Activated gamma-delta T cell treated with anti-CD3 and anti-CD28 coated beads, Interleukin-2, amount 50 U/mL, for 16 hours (primary cell): ENCODE measurements around the gene ATG13.

Experiments
- DNase-seq: peaks from one replicate; pipeline ENCODE4 v3.0.0-alpha.2; 2020; ENCODE audit warnings: low read depth

ATG13 gene

DNA sequence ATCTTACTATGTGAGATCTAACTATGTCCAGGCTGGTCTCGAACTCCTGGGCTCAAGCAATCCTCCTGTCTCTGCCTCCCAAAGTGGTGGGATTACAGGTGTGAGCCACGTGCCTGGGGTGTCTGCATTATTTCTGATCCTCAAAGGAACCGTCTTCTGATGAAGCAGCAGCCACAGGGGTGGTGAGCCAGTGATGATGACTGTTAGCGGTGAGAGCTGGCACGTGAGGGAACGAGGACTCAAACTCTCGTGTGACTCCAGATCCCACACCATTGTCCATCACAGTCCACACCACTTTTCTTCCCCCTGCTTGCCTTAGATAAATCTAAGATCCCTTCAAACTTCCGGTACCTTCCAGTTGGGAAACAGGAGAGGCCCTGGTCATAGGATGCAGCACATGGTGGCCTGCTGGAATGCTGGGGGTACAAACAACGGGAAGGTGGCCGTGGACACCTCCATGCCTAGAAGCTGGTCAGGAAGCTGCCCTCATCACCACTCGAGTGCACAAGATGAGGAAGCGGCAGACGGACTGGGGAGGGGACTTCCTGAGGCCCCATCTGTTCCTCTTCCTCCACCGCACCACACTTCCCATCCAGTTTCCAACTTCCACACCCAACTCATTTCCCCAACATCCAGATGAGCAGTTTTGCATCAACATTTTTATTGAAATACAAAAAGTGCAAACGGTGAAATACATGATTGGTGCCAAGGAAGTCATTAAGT is 59.2 kb downstream of the ATG13 start:
- DNase-seq = no peak

DNA sequence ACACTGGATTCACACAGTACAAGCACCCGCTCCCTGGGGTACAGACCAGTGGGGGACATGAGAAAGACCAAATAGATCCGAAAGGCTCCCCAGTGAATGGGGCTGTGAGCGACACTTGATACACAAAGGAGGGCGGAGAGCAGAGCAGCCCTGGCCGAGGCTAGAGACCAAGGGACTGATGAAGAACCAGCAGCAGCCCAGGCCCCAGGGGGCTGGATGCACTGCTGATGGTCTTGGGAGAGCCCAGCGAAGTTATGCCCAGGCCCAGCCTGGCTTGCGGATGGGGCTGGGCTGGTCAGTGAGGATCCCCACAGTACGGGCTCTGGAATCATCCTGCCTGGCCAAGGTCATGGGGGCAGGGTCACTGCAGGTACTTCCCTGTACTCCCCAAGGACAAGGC is 59.8 kb downstream of the ATG13 start:
- DNase-seq = no peak

DNA sequence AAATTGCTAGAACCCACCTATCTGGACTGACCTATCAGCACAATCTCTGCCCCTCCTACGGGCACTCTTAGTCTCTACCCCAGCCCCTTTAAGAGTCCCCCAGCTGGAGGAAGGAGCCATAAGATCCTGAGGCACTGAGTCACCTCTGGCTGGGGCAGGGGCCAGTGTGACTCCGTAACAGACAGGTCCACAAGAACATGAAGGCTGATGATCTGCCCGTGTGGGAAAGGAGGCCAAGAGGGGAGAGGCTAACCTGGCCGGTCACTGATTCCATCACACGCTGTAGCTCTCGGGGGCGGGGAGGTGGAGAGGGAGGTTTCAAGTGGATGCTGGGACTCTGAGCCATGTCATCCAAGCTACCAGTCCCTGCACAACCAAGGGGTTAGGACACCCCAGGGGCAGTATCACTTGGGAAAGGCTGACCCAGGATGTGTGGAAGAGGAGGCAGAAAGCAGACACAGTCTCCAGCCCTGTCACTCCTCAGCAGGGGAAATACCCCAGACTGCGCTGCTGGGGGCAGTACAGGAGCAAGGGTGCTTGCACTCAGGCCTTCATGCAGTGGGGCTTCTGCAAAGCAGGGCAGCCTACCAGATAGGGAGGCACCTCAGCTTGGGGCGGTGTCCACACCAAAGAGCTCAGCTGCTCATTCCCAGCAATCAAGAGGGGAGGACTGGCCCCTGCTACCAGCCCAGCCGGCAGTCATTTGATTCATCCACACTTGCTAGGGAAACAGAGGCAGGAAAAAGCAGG is 60.8 kb downstream of the ATG13 start:
- DNase-seq = no peak

DNA sequence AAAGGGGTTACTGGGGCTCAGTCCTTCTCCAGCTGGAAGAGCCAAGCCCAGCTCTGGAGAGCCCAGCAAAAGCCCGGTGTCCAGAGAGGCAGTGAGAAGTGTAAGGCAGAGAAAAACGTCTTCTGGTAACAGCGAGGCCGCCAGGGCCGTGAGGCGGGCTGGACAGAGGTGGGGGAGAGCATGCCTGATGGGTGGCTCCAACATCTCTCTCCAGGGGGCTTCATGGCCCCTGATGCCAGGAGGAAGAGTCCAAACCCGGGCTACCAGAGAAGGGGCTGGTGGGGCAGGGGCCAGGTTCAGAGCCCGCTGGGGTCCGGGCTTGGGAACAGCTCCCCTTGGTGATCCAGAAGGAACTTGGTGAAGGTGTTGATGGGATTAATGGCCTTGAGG is 61.4 kb downstream of the ATG13 start:
- no peak for DNase-seq

DNA sequence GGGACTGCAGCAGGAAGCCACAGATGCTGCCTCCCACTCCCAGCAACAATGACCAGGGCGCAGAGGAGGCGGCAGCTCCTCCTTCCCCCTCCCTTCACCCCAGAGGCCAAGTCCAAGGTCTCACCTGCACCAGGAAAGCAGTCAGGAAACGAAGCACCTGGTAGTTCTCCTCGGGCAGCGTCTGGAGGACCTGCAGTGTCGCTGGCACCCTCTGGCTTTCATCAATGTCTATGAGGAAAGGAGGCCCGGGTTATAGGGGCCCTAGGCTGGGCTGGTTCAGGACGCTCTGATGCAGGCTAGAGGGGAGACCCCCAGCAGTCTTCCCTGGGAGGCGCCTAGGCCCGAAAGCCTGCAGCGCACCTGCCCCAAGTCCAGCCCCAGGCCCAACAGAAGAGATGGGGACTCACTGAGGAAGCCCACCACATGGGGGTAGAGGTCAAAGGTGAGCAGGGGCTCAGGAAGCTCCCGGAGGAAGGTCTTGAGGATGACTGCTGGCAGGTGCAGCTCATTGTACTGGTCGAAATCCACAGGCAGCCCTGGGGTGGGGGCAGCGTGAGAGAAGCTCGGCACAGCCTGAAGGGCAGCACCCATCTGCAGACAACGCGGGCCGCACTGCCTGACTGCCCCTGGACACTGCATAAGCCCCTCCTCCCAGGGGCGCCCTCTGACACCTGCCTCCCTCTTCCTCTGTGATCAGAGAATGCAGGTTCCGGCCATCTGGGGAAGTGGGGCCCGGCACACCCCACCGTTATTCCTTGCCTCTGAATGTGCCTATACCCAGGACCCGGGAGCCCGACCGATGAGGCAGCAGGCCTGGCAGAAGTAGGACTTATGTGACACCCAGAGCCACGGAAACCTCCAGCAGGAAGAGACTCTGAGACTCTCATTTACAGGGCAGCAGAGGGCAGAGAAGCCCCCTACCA is 62.1 kb downstream of the ATG13 start:
- DNase-seq = no peak

DNA sequence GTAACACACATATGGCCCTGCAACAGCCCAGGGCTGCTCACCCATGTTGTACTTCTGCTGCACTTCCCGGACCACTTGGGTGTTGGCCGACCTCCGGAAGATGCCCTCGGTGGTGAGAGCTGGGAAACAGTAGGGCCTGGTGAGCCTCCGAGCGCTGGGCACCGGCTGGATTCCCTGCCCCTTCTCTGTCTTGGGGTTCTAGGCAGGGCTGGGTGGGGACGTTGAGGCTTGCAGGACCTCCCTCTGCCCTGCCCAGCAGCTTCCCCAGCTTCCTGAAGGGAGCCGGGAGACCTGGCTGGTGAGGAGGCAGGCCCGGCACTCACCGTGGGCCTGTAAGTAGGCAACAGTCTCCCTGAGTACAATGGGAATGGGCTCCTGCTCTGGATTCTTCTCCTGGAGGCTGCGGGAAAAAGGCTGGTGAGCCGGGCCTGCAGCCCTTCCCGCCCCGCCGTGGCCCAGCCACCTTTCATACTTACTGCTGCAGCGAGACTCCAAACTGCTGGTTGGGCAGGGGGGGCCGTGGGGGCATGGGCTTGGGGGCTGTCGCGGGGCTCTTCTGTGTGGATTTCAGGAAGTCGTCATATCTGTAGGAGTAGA is 62.9 kb downstream of the ATG13 start:
- DNase-seq = no peak

DNA sequence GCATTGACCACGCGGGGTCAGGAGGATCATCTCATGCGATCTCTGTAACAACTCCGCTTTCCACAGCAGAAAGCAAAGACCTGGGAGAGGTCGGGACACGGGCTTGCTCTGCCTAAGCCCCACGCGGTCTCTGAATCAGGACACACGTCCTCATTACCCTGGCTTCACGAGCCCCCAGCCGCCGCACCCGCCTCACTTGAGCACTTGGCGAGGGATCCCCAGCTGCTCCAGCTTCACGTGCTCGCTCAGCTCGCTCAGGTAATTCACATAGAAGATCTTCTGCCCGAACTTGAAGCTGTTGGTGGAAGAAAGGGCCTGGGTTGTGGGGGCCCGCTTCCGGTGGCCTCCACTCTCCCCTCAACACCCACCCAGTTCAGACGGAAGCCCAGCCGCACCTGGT is 63.5 kb downstream of the ATG13 start:
- DNase-seq = no peak

DNA sequence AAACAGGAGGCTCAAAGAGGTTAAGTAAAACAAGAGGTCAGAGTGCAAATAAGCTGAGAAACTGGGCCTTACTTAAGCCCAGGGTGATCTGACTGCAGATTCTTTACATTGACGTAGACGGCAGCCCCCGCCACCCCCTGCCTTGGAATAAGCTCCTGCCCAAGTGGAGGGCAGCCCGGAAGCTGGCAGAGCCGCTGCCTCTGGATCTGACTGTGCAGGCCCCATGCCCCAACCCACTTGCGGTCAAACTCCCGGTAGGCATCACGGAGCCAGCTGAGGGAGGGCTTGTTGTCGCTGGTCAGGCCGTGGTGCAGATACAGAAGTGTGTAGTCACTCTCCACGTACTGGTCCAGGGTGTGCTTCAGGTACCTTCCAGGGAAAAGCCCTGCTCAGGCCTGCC is 64.5 kb downstream of the ATG13 start:
- DNase-seq = no peak

DNA sequence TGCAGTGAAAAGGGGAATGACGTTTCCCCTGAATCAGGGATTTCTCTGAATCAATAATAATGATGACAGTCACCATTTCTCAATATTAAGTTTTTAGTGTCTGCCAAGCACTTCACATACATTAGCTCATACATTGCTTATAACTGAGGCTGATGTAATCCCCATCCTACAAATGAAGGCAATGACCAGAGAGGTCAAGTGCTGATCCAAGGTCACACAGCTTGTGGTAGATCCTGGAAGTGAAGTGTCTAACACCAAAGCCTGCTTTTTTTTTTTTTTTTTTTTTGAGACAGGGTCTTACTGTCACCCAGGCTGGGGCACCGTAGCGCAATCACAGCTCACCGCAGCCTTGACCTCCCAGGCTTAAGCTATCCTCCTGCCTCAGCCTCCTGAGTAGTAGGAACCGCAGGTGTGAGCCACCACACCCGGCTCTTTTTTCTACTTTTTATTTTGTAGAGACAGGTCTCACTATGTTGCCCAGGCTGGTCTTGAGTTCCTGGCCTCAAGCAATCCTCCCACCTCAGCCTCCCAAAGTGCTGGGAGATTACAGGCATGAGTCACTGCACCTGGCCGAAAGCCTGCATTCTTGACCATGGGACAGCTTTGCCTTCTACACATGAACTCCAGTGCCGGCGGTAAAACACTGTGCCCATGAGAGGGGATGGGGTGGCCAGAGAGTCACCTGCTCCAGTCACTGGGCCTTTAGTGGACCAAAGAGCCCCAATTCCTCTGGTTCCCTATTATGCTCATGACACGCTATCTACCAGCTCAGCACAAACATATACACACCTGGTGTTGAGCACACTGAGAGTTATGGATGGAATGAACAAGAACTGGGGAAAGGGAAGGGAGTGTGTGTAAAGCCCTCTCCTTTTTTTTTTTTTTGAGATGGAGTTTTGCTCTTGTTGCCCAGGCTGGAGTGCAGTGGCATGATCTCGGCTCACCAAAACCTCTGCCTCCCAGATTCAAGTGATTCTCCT is 65.7 kb downstream of the ATG13 start:
- DNase-seq = no peak

DNA sequence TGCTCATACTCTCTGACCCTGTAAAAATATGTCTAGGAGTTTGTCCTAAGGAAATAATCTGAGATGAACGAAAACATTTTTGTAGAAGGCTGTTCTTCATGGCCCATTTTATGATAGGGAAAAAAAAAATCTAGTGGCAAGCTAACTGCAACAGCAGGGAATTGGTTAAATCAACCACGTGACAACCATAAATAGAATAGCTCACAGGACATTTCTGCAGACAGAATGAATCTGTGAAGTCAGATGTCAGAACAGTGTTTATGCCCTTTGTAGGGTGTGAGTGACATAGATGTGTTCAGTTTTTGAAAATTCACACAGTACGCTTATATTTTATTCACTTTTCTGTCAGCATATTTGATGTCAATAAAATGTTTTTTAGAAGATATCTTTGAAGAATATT is 67.0 kb downstream of the ATG13 start:
- DNase-seq = no peak

DNA sequence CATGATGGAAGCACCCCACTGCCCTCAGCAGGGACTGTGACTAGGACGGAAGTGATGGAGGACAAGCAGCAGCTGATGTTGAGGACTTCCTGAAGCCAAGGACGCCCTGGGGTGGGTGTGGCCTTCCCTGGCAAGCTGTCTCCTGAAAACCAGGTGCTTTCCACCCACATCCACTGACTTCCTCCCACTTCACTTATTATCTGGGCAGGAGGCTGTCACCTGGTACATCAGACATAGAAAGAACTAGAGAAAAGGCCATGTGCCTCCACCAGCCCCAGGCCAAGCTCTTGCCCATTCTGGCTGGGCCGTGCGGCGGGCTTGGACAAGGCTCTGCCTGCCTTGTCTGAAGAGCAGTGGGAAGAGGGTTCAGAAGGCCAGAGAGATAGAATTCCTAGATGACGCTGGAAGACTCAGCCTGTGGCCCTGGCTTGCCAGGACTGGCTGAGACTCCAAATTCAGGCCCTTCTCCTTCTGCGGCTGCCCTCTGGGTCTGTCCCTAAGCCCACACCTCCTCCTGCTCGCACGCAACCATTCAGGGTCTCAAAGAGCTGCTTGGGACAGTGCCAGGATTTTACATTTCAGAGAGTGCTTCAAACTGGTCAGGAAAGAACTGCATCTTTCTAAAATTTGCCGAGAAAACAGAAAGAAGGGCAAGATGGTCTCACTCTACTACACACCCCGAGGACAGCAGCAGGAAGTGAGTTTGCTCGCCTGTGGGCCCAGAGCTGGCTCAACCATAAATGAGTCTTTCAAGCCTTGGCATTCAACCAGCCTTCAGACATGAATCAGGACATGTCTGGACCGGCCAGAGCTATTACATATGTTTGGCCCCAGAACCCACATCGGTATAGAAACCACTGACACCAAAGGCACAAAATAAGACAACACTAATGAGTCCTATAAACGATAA is 69.8 kb downstream of the ATG13 start:
- no peak for DNase-seq

DNA sequence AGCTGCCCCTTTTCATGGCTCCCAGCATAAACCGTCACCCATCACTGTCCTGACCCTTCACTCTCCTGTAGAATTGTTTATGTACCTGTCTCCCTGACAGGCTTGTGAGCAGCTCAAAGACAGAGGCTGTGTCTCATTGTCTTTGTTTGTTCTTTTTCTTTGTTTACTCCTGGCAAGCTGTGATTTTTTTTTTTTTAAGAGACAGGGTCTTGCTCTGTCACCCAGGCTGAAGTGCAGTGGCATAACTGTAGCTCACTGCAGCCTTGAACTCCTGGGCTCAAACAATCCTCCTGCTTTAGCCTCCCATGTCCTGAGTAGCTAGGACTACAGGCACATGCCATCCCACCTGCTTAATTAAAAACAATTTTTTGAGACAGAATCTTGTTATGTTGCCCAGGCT is 73.3 kb downstream of the ATG13 start:
- no peak for DNase-seq

DNA sequence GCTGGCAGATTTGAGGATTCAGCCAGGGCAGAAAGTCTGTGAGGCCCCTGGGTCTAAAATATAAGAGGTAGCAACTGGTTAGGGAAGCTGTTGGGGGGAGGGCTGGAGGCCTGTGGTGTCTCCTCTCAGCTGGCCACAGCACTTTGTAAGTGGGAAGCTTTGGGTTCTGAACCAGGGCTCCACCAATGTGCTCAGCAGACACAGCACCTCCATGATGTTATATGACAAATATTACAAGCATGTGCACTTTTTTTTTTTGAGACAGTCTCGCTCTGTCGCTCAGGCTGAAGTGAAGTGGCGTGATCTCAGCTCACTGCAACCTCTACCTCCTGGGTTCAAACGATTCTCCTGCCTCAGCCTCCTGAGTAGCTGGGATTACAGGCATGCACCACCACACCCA is 75.1 kb downstream of the ATG13 start:
- DNase-seq = no peak

DNA sequence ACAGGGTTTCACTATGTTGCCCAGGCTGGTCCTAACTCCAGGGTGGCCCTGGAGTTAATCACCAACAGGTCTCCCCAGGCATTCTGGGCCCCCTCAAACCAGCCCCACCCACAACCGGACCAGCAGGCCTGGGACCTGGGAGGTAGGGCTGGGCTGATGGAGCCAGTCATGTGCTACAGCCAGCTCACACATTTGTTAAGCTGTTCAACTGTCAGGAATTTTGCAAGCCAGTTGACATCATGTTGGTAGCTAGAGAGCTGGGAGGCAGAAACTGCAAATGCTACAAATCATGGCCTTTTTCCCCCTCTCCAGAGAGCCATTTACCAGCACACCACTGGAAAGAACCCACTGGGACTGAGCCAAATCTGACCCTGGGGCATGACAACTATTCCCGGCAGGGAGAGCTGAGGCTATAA is 76.3 kb downstream of the ATG13 start:
- DNase-seq = no peak

DNA sequence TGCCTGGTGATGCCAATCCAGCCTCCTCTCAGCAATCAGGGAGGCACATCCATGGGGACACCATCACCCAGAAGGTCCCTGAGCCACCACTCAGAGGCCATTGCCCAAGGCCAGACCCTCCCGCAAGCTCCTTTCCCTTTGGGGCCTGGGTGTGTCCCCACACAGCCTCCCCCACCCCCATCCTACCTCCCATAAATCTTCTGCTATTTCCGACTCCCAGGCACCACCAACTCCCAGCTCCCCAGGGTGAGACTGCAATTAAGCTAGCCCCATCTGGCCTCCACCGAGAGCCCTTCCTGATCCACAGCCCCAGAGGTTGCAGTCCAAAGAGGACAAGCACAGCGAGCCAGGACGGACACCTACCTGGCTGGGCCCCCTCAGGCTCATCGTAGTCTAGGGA is 76.7 kb downstream of the ATG13 start:
- DNase-seq = no peak

DNA sequence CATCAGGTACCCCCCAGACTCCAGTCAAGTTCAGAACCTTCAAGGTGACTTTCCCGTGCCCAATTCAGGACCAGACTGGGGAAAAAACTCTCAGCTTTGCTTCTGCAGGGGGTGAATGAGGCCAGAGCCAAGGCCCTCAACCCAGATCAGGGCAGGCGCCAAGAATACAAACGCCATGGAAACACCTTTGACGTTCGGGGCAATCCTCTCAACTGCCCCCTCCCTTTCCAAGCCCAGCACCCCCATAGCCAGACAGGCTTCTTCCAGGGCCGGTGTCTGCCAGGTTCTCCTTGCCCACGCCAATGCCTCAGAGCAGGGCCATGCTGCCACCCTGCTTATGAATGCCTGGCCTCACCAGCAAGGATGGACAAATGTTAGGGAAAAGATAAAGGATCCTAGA is 77.3 kb downstream of the ATG13 start:
- no peak for DNase-seq

DNA sequence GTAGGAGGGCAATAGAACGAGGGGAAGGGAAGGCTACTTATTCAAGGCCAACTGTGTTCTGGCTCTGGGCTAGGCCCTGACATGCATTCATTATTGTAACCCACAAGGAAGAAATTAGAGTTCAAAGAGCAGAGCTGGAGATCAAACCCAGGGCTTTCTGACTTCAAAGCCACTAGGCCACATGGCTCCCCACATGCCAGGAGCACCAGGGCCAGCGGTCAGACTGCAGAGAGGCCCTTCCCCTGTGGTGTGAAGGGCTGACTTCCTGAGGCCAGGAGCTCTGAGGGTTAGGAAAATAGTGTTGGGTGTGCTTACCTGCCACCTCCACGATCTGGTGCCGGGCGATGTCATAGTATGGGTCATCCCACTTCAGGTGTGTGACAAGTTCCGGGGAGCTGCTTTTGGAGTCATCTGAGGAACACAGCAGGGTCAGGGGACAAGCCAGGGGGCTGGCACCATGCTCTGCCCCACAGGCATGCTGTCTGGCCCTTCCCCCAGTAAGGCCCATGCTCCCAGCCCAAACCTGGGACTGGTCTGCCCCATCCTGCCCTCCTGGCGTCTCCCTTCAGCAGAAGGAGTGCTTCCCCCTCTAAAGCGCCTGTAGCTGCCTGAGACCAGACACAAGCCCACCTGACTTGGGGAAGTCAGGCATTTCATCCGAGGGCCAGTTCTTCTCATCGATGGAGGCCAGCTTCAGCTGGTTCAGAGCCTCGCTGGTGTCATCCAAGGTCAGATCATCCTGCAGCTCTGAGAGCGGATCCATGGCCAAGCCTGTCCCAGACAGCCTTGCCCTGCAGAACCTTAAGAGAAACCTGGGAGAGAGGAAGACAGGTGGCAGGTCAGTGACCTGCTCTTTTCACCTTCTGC is 78.2 kb downstream of the ATG13 start:
- DNase-seq = no peak

DNA sequence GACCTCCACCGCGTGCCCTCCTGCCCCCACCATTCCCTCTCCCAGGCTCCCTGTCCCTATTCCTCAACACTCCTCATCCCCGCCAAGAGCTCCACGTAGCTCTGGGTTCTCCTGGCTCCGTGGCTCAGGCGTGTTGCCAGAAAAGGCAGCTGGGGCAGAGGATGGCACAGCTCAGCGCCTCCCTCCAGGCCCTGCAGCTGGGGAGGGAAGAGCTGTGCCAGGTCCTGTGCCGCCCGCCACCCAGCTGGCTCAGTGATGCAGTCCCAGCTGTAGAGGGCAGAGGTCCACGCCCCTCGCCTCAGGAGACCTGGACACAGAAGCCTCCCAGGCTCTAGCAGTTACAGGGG is 78.8 kb downstream of the ATG13 start:
- DNase-seq = no peak

DNA sequence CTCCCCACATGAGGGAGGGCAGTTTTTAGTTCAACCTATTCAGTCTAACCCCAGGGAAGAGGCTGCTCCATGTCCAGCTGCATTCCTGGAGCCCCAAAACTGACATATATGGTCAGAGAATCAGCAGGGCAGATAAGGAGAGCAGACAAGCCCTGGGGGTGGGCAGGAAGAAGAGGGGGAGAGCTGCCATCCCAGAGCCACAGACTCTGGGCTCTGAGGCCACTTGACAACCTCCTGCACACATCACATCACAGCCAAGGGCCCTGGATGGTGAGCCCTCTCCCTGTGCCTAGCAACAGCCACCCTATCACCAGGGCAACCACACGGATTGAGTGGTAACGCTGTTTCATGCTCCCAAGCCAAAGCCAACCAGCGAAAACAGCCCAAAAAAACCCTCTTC is 80.0 kb downstream of the ATG13 start:
- no peak for DNase-seq
